MCF 10A (cell line): ENCODE results near the gene C2CD2. TPM values are rescaled to one million over a fixed set of nuclear protein-coding genes. Genes with fewer than 3 reads are reported as not detected.

Experiments used
- Bru-seq: library from RNA; stranded (reverse); fragments of 400-500 nt; gene quantifications from one replicate; lab custom pipeline; 2021; lab: Mats Ljungman, UMichigan
- BruChase-seq, 2 experiments: library from RNA; stranded (reverse); fragments of 400-500 nt; gene quantifications; one replicate each; lab custom pipeline; 2021; lab: Mats Ljungman, UMichigan
- BruUV-seq: library from RNA; stranded (reverse); fragments of 400-500 nt; replicated peaks from 2 replicates; lab custom pipeline; 2021; lab: Mats Ljungman, UMichigan
- CTCF ChIA-PET: fragments of 300-600 bp; sonication (Branson Sonifier 250); formaldehyde crosslinking; extraction: SDS; loops from one replicate; lab custom pipeline; 2021; ENCODE audit warnings: antibody characterized with exemption, inconsistent platforms; lab: Yijun Ruan, JAX
- POLR2A ChIA-PET: fragments of 300-600, 350-650 bp; sonication (Branson Sonifier 250); formaldehyde crosslinking; extraction: SDS; loops from one replicate; lab custom pipeline; 2020; ENCODE audit warnings: antibody characterized with exemption, inconsistent platforms; lab: Yijun Ruan, JAX
- DNase-seq: peaks from one replicate; pipeline ENCODE4 v3.0.0-alpha.2; 2018; ENCODE audit not compliant: unreplicated experiment
- H3K27ac Mint-ChIP-seq: one replicate; pipeline ENCODE4 v1.8.0; 2022; ENCODE audit warnings: mild to moderate bottlenecking, low read depth, mixed read lengths; ENCODE audit not compliant: unreplicated experiment
- H3K27me3 Mint-ChIP-seq: one replicate; pipeline ENCODE4 v1.8.0; 2022; ENCODE audit warnings: mixed read lengths; ENCODE audit not compliant: insufficient read depth, unreplicated experiment
- H3K36me3 Mint-ChIP-seq: one replicate; pipeline ENCODE4 v1.8.0; 2022; ENCODE audit warnings: mild to moderate bottlenecking, moderate library complexity, mixed read lengths; ENCODE audit not compliant: insufficient read depth, unreplicated experiment
- H3K4me1 Mint-ChIP-seq: one replicate; pipeline ENCODE4 v1.8.0; 2022; ENCODE audit warnings: mixed read lengths; ENCODE audit not compliant: insufficient read depth, unreplicated experiment
- H3K4me3 Mint-ChIP-seq: one replicate; pipeline ENCODE4 v1.8.0; 2022; ENCODE audit warnings: mild to moderate bottlenecking, moderate library complexity, mixed read lengths; ENCODE audit not compliant: unreplicated experiment
- H3K9me3 Mint-ChIP-seq: one replicate; pipeline ENCODE4 v1.8.0; 2022; ENCODE audit warnings: mixed read lengths; ENCODE audit not compliant: unreplicated experiment
- CTCF ChIP-seq: fragments of 200-600 bp; IDR thresholded peaks from one replicate; pipeline ENCODE4 v1.8.0; 2022; ENCODE audit warnings: antibody characterized with exemption, mild to moderate bottlenecking; ENCODE audit not compliant: unreplicated experiment
- intact Hi-C: fragments of 100-400 bp; cut with micrococcal nuclease; formaldehyde crosslinking; loops from 2 replicates; pipeline ENCODE4 v1.14.1; 2022
- long read RNA-seq: library from polyadenylated mRNA; stranded (forward); transcript quantifications from one replicate; pipeline ENCODE4 v2.0.0, GENCODE V29; 2022
- total RNA-seq: library from RNA; stranded (reverse); gene quantifications from 2 replicates; pipeline ENCODE4 v1.2.3, GENCODE V29; 2022

The C2CD2 gene
- total RNA-seq (25.0 and 25.1 TPM in 2 replicates), Bru-seq, nascent RNA (percentile 64 among the genes with signal in this experiment), BruChase-seq, experiment 1, labeled RNA remaining after a 6-hour chase (percentile 80 among the genes with signal in this experiment), BruChase-seq, experiment 2, labeled RNA remaining after a 2-hour chase (percentile 74 among the genes with signal in this experiment)
- long read RNA-seq, full-length matches to known transcripts, result 21 of 27 reads
- long read RNA-seq, partial matches to known transcripts, result 1 of 27 reads
- long read RNA-seq, other reads (novel, unspliced or antisense), result 5 of 27 reads

GRCh38 chr21:41953831-41954653, at the start of gene C2CD2:
C2CD2 (minus strand) TSS chr21:41954018; CDS start chr21:41953648, 370 bp downstream.
- no peaks in the 10 kb centered on the region for H3K36me3 Mint-ChIP-seq
- peak; percentile 56 for DNase-seq
- ChIA-PET POLR2A (interaction anchor here (2.3 to 2.5 kb wide), 2 partner anchors 21 to 56 kb away, joined by 10 to 14 read pairs; partner anchors contain the start of gene ZBTB21), CTCF (no interaction called here)
- peak within 1 kb of the TSS; percentile 75 for H3K4me3 Mint-ChIP-seq
- H3K9me3 Mint-ChIP-seq, result no peaks in the 10 kb centered on the region
- intact Hi-C loops, result loop anchor here (2.0 kb wide), 1 partner anchor 21 kb away; no protein-coding TSS in a partner anchor
- no TSS peak for BruUV-seq
- TF ChIP-seq CTCF, result no peak
- H3K27me3 Mint-ChIP-seq, result no peaks in the 10 kb centered on the region
- peaks cover 27% of the 10 kb centered on the region for H3K4me1 Mint-ChIP-seq
- peak within 1 kb of the TSS; percentile 36 for H3K27ac Mint-ChIP-seq

DNA sequence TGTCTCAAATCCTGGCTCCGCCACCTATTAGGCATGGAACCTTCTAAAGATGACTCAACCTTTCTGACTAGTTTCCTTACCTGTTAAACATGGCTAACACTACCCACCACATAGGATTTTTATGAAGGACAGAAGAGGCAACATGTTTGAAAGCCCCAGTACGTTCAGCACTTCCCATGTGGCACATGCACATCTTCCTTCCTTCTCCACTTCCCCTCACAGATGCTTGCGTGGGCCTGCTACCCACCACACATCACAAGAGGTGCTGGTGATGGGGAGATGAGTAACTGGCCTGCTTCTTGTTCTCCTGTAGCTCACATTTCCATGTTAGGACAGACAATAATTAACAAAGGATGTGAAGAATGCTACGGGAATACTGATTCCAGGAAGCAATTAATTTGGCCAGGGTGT, 49.2 kb upstream of the C2CD2 start:
- H3K9me3 Mint-ChIP-seq, result no peaks in the 10 kb centered on the region
- H3K27ac Mint-ChIP-seq, result peak overlapping the region; percentile 80
- BruUV-seq, result no TSS peak
- peaks cover 14% of the 10 kb centered on the region for H3K36me3 Mint-ChIP-seq
- DNase-seq, result no peak
- peaks cover 38% of the 10 kb centered on the region for H3K4me1 Mint-ChIP-seq
- H3K27me3 Mint-ChIP-seq, result no peaks in the 10 kb centered on the region
- TF ChIP-seq CTCF, result no peak
- intact Hi-C loops, result no loop called here
- H3K4me3 Mint-ChIP-seq, result no peak overlapping the region
- CTCF ChIA-PET, result interaction anchor here (0.5 to 1.8 kb wide), 2 partner anchors 114 to 1953 kb away, joined by 3 to 5 read pairs; no protein-coding TSS in a partner anchor
- POLR2A ChIA-PET, result interaction anchor here (0.6 to 1.3 kb wide), 8 partner anchors 16 to 387 kb away, joined by 3 to 4 read pairs (median 3); no protein-coding TSS in a partner anchor

- Mint-ChIP-seq H3K9me3 (no peaks in the 10 kb centered on the region), H3K27me3 (no peaks in the 10 kb centered on the region), H3K36me3 (peaks cover 19% of the 10 kb centered on the region), H3K4me3 (peak overlapping the region; percentile 36), H3K4me1 (peaks cover 33% of the 10 kb centered on the region), H3K27ac (peak overlapping the region; percentile 80)
- intact Hi-C loops, result no loop called here
- CTCF ChIA-PET, result interaction anchor here (0.5 to 1.8 kb wide), 3 partner anchors 114 to 1954 kb away, joined by 3 to 5 read pairs (median 3); no protein-coding TSS in a partner anchor
- TF ChIP-seq CTCF, result no peak
- peak; percentile 56 for DNase-seq
- POLR2A ChIA-PET, result interaction anchor here (0.6 to 1.3 kb wide), 8 partner anchors 16 to 387 kb away, joined by 3 to 4 read pairs (median 3); no protein-coding TSS in a partner anchor
- BruUV-seq, result no TSS peak
Observed at GRCh38 chr21:42002421-42002958, 48.7 kb upstream of the C2CD2 start.
